ENCODE measurements around the gene DENND1B.

- TF ChIP-seq CTCF (IDR thresholded peaks at IDR 0.05) (no peak), POLR2A (IDR thresholded peaks at IDR 0.05) (no peak)
Measured at GRCh38 chr1:197798492-197798891, 23.2 kb upstream of the DENND1B start.
